ENCODE data around the gene AP3S1. TPM values are rescaled to one million over a fixed set of nuclear protein-coding genes. Genes with fewer than 3 reads are reported as not detected.
"Not testable (repeated sequence)": the region's sequence is repeated elsewhere in the genome, so short reads cannot be mapped to it uniquely, and the experiment has no call there.

The AP3S1 gene
- total RNA-seq, 4 donors from 2014 or later: 34.9 to 115 (median 70.3) TPM

GRCh38 chr5:115920171-115920725, 78.5 kb downstream of the AP3S1 start:
- no peaks in the 10 kb centered on the region for H3K9me3 ChIP-seq
- DNase-seq (ENCODE audit: low spot score in 2 of 2): no peak
- H3K4me1 ChIP-seq: no peaks in the 10 kb centered on the region
- peaks cover 5% of the 10 kb centered on the region for H3K36me3 ChIP-seq
- H3K27me3 ChIP-seq: no peaks in the 10 kb centered on the region
- TF ChIP-seq CTCF (IDR thresholded peaks at IDR 0.05) (no peak), POLR2A (IDR thresholded peaks at IDR 0.05) (no peak), EP300 (IDR thresholded peaks at IDR 0.05) (no peak), POLR2AphosphoS5 (IDR thresholded peaks at IDR 0.05) (no peak)
- no peak overlapping the region for H3K27ac ChIP-seq
- H3K4me3 ChIP-seq: no peak overlapping the region
- WGBS: 83% methylated on average over 3 of the region's 3 CpGs

GRCh38 chr5:115928578-115929407, 87.1 kb downstream of the AP3S1 start:
- not testable (repeated sequence) for H3K4me1 ChIP-seq; H3K27me3 ChIP-seq; DNase-seq (ENCODE audit: low spot score in 2 of 2); H3K27ac ChIP-seq; H3K4me3 ChIP-seq; H3K36me3 ChIP-seq; H3K9me3 ChIP-seq
- 78% methylated on average over 12 of the region's 12 CpGs for WGBS

- not testable (repeated sequence) for H3K36me3 ChIP-seq; H3K9me3 ChIP-seq; H3K27me3 ChIP-seq; DNase-seq (ENCODE audit: low spot score in 2 of 2); H3K4me1 ChIP-seq; H3K4me3 ChIP-seq; H3K27ac ChIP-seq
- 89% methylated on average over 17 of the region's 17 CpGs for WGBS
These were observed 88.4 kb downstream of the AP3S1 start for GRCh38 chr5:115930171-115930570.

DNA sequence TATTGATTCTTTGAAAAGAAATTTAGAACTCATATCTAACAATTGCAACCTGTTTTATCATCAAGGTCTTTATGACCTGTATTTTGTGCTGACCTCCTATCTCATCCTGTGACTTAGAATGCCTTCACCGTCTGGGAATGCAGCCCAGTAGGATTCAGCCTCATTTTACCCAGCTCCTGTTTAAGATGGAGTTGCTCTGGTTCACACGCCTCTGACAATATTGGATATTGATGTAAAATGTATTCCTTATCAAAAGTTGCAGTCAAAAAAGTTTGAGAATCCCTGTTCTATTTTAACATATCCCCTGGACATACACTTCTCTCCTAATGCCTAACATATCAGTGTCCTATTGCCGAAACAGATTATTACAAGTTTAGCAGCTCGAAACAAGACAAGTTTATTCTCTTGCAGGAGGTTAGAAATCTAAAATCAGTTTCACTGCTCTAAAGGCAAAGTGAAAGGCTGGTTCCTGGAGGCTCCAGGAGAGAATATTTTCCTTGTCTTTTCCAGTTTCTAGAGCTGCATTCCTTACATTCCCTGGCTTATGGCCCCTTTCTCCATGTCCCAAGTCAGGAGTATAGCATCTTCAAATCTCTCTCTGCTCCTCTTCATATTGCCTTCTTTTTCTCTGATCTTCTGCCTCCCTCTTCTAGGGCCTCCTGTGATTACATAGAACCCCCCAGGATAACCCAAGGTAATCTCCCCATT, 89.0 kb downstream of the AP3S1 start:
- no peak for TF ChIP-seq CTCF (IDR thresholded peaks at IDR 0.05)
- TF ChIP-seq EP300 (IDR thresholded peaks at IDR 0.05): no peak
- TF ChIP-seq POLR2AphosphoS5 (IDR thresholded peaks at IDR 0.05): no peak
- no peak for TF ChIP-seq POLR2A (IDR thresholded peaks at IDR 0.05)
- H3K27me3 ChIP-seq: no peaks in the 10 kb centered on the region
- no peaks in the 10 kb centered on the region for H3K9me3 ChIP-seq
- 93% methylated on average over 4 of the region's 4 CpGs for WGBS
- H3K4me1 ChIP-seq: no peaks in the 10 kb centered on the region
- H3K4me3 ChIP-seq: no peak overlapping the region
- no peak overlapping the region for H3K27ac ChIP-seq
- no peaks in the 10 kb centered on the region for H3K36me3 ChIP-seq
- DNase-seq (ENCODE audit: low spot score in 2 of 2): no peak

GRCh38 chr5:115932991-115933390, 91.3 kb downstream of the AP3S1 start:
- no peak for DNase-seq (ENCODE audit: low spot score in 2 of 2)
- no peak for TF ChIP-seq POLR2A (IDR thresholded peaks at IDR 0.05)
- no peak for TF ChIP-seq CTCF (IDR thresholded peaks at IDR 0.05)
- no peak for TF ChIP-seq EP300 (IDR thresholded peaks at IDR 0.05)
- TF ChIP-seq POLR2AphosphoS5 (IDR thresholded peaks at IDR 0.05): no peak
- Histone ChIP-seq H3K27me3 (no peaks in the 10 kb centered on the region), H3K4me3 (no peak overlapping the region), H3K9me3 (no peaks in the 10 kb centered on the region), H3K27ac (no peak overlapping the region), H3K36me3 (no peaks in the 10 kb centered on the region), H3K4me1 (no peaks in the 10 kb centered on the region)
- 92% methylated on average over 6 of the region's 6 CpGs for WGBS

GRCh38 chr5:115934388-115934974, 92.7 kb downstream of the AP3S1 start:
- WGBS: 89% methylated on average over 10 of the region's 10 CpGs
- H3K27ac ChIP-seq: no peak overlapping the region
- no peaks in the 10 kb centered on the region for H3K4me1 ChIP-seq
- H3K4me3 ChIP-seq: no peak overlapping the region
- no peaks in the 10 kb centered on the region for H3K36me3 ChIP-seq
- H3K9me3 ChIP-seq: no peaks in the 10 kb centered on the region
- no peaks in the 10 kb centered on the region for H3K27me3 ChIP-seq
- DNase-seq (ENCODE audit: low spot score in 2 of 2): no peak
- TF ChIP-seq POLR2A (IDR thresholded peaks at IDR 0.05) (no peak), CTCF (IDR thresholded peaks at IDR 0.05) (no peak), POLR2AphosphoS5 (IDR thresholded peaks at IDR 0.05) (no peak)
